Limb (tissue), 2 donors: ENCODE measurements around the gene EYS.

Source experiments
- DNase-seq, 2 donors: peaks; one replicate each; pipeline ENCODE4 v3.0.0-alpha.2; 2016; ENCODE audit errors: extremely low spot score in 2 of 2

Gene EYS

DNA sequence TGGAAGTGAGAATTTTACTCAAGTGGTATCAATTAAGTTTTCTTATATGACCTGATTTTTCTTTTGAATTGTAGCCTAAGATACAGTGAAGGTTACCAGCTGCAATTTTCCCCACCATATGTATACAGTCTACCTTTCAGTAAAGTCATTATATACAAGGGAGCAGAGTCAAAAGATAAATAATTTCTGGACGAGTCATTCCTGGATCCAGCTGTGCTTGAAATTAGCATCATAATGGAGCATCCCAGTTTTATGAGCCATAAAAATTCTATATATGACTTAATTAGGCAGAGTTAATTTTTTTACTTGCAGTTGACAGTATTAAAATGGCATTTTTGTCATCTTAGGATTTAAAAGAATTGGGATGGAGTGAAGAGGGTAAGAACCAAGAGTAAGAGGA is 1063.0 kb downstream of the EYS start:
- DNase-seq, result no peak

DNA sequence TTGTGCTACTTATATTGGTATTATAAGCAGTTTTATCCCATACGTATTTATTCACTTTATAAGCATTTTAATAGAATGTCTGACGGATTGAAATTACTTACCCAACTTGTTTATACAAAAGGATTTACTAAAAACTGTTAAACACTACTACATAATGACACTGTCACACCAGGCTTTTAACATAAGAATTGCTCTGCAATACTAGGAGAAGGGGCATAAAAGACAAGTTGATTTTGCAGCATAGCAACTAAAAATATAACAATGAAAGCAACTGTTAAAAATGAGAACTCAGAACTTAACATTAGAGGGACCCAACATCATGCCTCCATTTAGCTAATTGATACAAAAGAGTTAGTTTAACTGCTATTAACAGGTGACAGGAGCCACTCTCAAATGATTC is 1076.1 kb downstream of the EYS start:
- no peak for DNase-seq

DNA sequence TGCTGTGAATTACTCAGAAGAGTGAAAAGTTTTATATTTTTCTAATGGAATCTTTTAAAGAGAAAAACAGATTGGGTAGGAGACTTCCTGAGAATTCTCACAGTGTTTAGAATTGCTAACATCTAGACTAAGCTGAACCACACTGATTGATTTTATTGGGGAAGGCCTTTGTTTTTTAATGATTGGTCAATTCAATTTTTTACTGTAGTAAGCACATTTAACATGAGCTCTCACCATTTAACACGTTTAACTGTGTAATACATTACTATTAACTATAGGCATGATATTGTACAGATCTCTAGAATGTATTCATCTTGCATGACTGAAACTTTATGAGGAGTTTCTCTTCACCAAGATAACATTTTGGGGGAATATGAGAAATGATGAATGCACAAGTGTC is 1084.1 kb downstream of the EYS start:
- no peak for DNase-seq

DNA sequence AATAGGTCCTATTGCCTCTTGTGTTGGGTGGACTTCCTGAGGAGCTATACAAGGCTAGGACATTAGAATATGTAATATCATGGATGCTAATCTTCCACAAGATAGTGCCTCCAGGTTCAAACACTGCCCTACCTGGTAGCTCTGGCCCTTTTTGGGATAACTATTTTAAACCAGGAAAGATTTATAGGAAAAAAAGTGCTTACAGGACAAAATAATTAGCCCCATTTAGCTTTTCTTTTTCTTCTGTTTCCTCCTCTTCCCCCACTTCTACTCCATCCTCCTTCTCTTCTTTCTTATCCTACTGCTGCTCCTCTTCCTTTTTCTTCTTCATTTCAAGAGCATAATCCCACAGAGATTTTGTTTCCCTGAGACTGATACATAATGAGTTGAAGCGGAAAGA is 1104.0 kb downstream of the EYS start:
- DNase-seq, result no peak

DNA sequence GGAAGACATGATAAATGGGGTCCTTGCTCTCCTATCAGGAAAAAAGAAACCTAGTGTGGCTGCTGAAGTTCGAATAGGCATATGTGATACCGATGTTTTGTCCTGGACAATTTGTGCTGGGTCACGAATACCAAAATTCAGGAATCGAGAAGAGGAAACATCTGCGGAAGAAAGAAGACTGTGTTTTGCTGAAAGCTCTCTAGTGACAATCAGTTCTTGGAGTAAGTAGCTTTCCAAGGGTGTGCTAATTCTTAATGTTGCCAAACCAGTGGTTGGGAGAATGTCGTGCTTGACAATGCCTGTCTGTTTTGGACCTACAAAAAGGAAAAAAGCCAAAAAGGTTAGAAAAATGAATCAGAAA is 1115.4 kb downstream of the EYS start:
- DNase-seq, result no peak

DNA sequence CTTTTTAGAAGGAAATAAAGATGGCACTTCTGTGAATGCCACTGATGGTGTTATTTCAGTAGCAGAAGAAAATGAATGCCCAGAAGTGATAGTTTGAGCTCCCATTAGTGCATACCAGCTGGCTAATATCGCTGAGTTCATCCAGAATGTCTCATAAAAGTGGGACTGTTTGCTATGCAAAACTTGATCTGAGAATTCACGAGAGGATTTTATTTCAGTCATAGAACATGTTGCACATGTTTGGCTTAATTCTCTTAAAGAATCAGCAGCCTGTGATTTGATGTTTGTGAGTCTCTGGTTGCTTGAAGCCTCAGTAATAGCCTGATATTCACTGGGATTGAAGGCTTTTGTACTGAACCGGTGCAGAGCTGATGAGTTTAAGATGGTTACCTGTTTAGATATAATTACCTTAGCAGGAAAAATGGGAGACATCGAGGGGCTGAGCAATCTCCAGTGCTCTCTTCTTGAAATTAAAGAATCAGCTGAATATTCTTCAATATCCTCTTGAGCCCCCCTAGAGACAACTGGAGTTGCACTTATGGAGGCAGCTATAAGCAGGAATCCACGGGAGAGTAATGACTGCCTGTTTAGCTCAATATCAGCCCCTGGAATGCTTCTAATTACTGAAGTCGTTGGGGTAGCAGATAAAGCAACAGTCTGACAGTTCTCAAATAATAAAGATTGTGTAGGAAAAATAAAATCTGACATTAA is 1115.9 kb downstream of the EYS start:
- no peak for DNase-seq

DNA sequence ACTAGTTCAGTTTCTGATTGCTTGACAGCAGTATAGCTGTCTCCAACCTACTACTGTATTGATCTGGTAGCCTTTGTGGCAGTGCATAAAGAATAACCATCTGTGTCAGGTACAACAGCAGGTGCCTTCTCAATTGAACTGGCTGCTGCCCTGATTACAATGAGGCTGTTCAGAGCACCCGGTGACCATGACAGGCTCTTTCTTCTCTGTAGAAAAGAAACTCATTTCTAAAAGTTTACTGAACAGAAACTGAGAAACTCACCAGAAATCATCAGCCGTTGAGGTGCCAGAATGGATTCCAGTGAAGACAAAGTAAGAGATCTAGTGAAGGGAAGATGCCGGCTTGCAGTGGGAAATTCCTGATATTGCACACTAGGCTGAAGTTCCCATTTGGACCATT is 1117.1 kb downstream of the EYS start:
- no peak for DNase-seq

DNA sequence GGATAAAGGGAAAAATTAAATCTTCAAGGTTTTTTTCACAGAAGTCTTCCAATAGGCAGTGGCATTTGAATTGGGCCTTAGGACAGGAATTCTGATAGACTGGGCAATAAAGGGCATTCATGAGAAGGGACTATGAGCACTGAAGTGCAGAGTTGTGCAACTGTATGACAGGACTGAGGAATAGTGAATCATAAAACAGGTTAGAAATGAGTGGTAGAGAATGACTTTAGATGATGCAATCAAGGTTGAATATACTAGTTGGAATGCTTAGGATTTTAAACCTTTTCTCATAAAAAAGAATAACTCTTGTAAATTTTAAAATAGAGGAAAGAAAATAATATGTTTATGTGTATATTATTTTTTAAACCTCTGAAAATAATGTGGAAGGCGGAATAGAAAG is 1126.7 kb downstream of the EYS start:
- no peak for DNase-seq

DNA sequence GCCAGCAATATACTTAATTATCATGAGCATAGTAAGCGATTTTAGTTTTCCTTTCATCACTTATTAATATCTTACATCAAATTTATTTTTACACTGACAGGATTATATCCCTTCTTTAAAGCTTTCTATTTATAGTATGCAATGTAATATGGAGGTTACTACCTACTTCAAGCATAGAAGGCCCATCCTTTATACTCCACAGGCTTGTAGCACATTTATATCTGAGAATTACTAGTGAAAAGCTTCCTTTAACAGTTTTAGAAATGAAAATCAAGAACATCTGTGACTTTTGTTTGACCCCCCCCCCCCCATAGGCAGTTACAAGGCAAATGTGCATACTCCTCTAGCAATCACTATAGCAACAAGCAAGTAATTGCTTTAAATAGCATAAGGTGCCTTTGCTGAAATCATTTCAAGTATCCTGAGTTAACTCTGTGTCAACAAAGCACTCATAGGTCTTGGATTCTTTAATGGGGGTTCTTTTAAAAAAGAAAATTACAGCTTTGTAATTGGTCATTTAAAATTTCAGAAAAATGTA is 1153.7 kb downstream of the EYS start:
- DNase-seq, result no peak

DNA sequence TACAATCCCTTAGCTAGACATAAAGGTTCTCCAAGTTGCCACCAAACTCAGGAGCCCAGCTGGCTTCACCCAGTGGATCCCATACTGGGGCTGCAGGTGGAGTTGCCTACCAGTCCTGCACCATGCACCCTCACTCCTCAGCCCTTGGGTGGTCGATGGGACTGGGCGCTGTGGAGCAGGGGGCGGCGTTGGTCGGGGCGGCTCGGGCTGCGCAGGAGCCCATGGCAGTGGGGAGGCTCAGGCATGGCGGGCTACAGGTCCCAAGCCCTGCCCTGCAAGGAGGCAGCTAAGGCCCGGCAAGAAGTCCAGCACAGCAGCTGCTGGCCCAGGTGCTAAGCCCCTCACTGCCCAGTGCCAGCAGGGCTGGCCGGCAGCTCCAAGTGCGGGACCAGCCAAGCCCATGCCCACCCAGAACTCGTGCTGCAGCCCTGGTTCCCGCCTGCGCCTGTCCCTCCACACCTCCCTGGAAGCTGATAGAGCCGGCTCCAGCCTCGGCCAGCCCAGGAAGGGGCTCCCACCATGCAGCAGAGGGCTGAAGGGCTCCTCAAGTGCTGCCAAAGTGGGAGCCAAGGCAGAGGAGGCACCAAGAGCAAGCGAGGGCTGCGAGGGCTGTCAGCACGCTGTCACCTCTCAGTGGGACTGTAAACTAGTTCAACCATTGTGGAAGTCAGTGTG is 1159.3 kb downstream of the EYS start:
- no peak for DNase-seq

DNA sequence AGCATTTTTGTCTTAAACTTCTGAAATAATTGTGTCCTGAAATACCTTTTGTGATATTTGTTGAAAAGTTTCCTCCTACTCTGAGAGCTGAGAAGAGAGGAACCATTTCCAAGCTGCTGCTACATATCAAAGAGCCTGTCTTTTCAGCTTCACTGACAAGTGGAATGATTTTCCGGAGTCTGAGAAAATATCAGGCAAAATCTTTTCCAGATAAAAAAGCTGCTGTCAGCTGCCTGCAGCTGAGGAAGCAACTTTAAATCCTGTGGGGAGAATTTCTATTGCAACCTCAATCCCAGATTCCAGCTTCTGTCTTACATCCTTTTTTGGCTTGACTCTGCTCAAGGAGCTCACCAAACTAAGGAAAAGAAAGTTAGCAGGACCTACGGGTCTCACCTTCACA is 1167.1 kb downstream of the EYS start:
- DNase-seq, result no peak

DNA sequence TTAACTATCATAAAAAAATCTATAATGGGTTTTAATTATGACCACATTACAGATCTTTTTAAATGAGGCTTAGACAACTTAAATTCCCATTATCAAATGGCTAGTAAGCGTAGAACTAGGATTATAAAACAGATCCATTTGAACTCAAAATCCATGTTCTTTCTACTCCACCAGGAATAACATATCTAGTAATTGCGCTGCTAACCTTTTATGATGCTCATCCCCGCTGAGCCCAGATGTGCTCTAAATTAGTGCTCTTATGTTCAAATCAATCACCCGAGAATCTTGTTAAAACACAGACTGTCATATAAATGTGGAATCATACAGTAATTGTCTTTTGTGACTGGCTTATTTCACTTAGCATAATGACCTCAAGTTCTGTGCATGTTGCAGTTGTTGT is 1168.3 kb downstream of the EYS start:
- DNase-seq, result no peak

DNA sequence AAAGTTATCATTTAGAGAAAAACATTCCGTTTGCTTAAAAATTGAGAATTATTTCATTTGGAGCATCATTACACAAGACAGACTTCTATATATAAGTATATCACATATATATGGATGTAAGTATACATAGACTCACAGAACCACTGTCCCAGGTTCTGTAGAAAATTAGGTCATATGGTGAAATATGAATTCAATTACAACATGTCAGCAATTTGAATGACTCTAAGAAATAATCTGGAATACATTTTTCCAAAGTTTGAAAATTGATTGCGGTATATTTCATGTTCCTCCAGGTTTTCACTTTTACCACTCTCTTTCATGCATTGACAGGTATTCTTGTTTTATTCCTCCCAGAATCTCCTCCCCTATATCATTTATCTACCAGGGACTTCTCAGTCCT is 1179.1 kb downstream of the EYS start:
- DNase-seq, result no peak

DNA sequence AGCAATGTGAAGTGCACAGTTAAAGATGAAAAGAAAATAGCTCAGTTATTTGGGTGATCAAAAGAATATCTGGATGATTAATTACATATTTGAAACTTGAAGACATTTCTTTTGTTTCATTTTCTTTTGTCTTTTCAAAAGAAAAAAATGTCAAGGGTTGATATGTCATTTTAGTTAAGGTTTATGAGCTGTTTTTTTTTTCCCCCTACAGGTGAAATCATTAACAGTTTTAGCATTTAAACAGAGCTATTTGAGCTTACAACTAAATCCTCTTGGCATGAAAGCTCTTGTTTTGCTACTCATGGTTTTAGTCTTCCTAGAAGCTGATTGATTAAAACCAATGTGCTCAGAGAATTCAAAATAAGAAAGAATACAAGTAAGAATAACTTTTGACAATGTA is 1184.2 kb downstream of the EYS start:
- DNase-seq, result no peak

DNA sequence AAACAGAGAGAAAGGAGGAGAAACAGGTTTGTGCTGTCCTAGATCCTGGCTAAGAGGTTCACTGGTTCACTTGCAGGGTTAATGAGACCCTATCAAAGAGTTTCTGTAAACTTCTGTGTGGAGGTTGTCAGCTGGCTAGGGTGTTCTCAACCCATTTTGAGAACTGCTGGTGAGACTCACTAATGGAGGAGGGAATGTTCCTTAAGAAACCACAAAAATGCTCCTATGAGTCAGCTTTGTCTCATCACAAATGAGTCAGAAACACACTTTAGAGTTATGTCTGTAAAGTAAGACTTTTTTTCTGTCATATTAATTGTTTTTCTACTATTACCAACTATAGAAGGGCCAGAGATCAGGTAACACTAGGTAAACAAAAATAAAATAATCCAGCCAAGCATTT is 1187.0 kb downstream of the EYS start:
- no peak for DNase-seq

DNA sequence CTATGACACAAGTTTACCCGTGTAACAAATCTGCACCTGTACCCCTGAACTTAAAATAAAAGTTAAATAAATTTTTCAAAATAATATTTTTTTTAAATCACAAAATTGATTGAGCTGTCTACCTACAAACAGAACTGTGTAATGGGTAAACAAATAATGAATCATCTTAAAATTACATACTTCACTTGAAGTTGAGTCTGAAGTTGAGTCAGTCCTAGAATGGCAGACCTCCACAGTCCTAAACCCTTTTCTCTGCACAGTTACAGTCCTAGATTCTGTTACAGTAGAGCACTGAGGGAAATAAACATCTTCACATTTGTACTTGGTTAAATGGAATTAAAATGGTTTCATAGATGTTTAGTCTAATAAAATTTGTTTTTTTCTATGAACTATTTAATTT is 1190.6 kb downstream of the EYS start:
- DNase-seq, result no peak

DNA sequence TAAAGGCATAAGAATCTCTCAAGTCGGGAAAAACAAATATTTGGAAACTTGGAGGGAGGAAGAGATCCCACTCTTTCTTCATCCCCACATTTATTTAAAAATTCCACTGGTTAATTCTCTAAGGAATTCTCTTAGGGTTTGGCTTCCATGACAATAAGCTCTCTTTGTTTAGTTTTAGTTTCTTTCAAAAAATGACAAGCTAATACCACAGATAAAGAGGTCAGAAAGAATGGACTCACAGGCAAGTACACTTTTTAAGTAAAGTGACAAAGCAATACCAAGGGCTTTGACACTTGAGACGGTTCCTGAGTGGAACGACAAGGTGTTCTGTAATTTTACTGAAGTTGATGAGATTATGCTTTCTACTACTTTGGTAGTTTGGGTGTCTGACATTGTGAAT is 1199.4 kb downstream of the EYS start:
- no peak for DNase-seq

DNA sequence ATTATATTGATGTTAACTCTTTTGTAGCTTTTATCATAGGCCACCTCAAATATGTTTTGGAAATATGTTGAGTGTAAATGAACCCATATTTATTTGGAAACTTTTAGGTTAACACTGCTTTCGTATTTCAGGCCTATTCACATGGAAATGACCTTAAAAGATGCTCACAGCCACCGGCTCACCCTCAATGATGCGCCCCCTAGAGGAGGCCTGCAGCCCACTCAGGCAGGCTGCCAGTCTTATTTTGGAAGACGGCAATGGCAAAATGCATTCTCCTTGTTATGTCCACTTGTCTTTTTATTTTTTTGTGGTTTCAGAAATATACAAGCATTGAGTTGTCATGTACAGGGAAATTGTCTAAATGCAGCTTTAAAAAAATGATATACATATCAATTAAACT is 1201.7 kb downstream of the EYS start:
- no peak for DNase-seq

DNA sequence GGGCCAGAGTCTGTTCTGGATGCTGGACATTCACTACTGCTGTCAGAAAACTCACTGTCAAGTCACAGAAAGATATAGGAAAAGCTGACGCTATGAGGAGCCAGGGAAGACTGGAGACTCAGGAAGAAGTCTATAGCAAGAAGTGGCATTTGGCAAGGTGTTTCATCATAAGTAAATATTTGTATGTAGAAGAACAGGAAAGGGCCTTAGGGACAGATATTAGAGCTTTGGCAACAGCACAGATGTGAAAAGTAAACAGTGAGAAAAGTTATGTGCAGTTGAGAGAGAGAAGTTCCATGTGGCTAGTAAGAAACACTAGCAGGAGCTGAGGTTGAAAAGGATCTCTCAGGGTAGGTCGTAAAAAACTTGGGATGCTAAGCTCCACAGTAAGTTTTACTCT is 1202.5 kb downstream of the EYS start:
- no peak for DNase-seq

DNA sequence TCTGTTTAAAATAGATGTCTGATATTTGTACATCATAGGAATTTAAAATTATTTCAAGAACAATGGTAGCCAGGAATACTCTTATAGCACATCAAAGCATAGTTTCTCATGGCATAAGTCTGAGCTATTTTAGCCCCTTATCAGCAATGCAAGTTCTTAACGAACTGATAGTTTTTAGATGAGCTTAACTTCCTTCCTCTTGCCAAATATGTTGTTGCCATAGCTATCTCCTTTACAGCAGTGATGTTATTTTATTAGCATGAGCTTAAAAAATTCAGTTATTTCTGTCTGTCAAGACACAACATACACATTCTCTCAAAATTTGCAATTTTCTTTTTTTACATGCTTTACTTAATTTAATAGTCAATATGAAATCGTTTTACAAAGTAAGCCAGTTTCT is 1204.2 kb downstream of the EYS start:
- no peak for DNase-seq

DNA sequence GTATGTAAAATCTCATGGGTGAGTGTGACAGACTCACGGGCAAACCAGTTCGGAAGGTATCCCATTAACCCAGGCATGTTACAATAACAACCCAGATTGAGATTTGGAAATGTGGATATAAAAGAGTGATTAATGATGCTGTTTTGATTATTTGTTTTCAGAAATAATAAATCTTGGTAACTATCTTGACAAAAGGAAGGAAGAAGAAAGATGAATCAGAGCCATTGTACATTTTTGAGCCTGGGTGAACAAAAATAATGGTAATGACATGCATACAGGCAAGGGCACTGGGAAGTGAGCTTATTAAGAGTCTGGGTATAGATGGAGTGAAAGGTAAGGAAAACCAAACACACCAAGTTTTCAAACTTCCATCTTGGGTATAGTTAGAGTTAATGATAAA is 1209.4 kb downstream of the EYS start:
- no peak for DNase-seq

DNA sequence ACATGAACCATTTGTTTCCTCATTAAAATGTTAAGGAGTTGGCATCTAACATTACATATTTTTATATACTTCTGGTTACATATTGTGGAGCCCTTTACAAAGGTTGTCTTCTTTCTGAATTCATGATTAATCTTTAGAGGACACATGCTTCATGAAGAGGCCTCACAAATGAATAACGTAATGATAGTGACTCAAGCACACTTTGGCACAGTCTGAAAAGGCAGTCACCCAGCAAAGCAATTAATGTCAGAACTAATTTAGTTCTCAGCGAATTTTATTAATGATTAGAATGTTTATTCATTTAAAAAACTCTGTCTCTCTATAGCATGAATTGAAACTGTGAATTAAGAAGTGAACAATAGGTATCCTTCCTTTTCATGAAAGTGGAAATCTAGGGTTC is 1217.3 kb downstream of the EYS start:
- DNase-seq, result no peak

DNA sequence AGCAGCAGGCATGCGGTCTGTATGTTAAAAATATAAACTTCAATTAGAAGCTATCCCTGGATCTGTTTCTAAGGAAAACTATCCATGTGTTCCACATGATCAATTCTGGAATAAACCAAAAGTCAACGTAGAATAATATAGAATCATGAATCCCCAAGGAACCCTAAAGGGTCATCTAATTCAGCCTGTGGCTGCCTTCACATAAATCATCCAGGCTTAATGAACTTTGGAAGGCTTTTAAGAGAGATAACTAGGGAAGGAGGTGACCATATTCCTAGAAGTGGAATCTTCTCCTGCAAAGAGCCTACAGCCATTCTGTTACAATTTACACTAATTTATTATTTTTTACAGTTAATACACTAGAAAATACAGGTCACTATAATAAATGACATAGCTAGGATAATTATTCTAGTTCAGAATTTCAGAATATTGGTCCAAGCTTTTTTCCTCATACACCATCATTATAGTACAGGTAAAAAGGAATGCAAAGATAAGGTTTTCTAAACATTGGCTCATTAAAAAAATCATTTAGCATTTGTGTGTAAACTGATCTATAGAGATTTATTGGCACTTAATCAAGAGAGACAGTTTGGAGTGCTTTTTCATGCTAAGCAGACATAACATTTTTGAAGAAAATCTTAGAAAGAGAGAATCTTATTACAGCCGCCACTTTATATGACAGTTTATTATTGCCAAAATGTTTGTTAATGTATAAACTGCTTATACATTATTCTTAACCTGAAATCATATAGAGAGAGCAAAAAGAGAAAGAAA is 1220.3 kb downstream of the EYS start:
- DNase-seq, result no peak
